Left forelimb (tissue), 1 donor: Measurements from ENCODE around the gene PDSS2.
A peak's percentile ranks its signal among the peaks of the same experiment; 100 is the strongest.
"Not testable (repeated sequence)": the region's sequence is repeated elsewhere in the genome, so short reads cannot be mapped to it uniquely, and the experiment has no call there.

Experiments
- DNase-seq: peaks from one replicate; pipeline ENCODE4 v3.0.0-alpha.2; 2018; ENCODE audit warnings: low spot score

Gene PDSS2

GRCh38 chr6:107118540-107118939 lies 340.8 kb downstream of the PDSS2 start:
- DNase-seq: not testable (repeated sequence)

- DNase-seq: no peak
Observed at GRCh38 chr6:107116931-107117330, 342.4 kb downstream of the PDSS2 start.

- DNase-seq: no peak
Observed at GRCh38 chr6:107116328-107116892, 343.0 kb downstream of the PDSS2 start.

DNA sequence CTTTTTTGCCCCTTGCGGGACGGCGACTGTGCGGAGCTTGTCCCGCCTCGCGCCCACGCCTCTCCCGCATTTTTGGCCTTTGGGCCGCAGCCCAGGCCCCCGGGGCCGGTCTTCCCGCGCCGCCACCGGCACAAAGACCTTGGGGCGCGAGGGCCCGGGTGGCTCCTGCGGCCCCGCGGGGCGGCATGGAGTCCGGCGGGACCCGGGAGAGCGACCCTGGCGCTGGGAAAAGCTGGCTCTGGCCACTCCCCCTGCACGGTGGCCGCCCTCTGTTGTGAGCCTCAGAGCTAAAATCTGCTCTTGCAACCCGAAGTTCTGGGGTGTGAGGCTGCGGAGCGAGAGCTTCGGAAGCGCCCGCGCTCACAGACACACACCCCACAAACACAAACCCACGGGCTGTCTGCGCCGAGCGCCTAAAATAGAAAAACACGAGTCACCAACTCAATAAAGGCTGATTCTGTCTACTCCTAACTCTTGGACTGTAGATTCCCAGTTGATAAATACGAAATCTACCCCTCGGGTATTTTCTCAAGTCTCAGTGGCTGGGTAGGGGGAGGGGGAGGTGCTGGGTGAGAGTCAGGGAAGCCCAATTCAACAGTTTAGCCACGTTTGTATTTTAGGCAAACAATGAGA lies 343.6 kb downstream of the PDSS2 start:
- peak; percentile 80 for DNase-seq

GRCh38 chr6:107114926-107115694 lies 344.3 kb downstream of the PDSS2 start, which contains the start of gene BEND3:
Gene BEND3, minus strand, starts transcription at chr6:107115515. Its CDS starts 16,230 bp downstream, at chr6:107099285.
- DNase-seq: no peak

DNA sequence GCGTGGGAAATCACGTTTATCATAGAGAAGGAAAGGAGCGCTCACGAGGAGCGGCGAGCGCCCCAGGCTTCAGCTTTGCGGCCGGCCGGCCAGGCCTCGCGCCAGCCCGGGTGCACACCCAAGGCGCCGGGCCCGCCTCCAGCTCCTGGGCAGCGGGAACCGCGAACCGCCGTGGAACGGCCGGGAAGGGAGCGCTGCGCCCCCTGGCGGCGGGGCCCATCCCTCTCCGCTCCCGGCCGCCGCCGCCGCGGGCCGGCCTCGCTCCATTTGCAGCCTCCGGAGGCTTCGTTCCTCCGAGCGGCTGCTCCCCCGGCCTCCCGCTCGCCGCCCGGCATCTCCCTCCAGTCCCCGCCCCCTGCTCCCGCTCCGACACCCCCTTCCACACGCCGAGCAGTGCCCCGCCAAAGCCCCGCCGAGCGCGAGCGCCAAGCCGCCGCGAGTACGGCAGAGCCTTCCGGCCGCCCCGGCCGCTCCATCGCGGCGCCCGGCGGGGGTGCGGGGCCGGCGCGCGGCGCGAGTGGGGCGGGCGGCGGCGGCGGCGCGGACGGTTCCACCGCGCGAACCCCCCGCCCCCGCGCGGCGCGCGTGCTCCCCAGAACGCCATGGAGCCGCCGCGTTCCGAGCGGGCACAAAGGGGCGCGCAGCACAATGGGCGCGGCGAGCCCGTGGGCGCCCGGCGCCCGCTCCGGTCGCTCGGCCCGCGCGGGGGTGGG lies 345.0 kb downstream of the PDSS2 start:
- peak; percentile 92 for DNase-seq

- no peak for DNase-seq
Observed at GRCh38 chr6:107110200-107110599, 349.2 kb downstream of the PDSS2 start.

GRCh38 chr6:107108201-107108890 lies 351.0 kb downstream of the PDSS2 start:
- DNase-seq: no peak

DNA sequence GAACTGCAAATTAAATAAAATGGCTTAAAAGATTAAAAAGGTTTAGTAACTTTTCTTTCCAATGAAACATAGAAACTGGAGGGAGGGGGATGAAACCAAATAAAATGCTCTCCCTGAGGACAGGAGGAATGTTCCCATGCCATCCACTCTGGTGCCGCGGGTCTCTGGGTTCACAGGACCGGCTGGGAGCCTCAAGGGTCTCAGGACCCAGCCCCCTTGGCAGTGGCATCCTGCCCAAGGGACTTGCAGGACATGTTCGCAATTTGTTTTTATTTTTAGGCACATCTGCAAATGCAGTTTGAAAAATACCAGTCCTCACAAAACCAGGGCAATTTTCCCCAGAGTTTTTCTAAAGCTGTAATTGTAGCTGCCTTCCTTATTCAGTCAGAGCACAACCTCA lies 351.6 kb downstream of the PDSS2 start:
- DNase-seq: no peak

GRCh38 chr6:107106165-107106564 lies 353.2 kb downstream of the PDSS2 start:
- DNase-seq: no peak

- DNase-seq: no peak
Observed at GRCh38 chr6:107105511-107106116, 353.8 kb downstream of the PDSS2 start.

- no peak for DNase-seq
Observed at GRCh38 chr6:107103082-107103481, 356.3 kb downstream of the PDSS2 start.
